B cell (primary cell): Measurements from ENCODE around the gene LBR. TPM values are rescaled to one million over a fixed set of nuclear protein-coding genes. Genes with fewer than 3 reads are reported as not detected.

Experiments
- ATAC-seq: fragments of 200-7000 bp; cut with Tn5 transposase; one replicate; pipeline ENCODE4 v1.10.0; 2021; ENCODE audit warnings: low read depth, mild to moderate bottlenecking, moderate number of reproducible peaks, moderate library complexity
- CTCF ChIA-PET: fragments of 350-600 bp; sonication (Branson Sonifier 250); formaldehyde crosslinking; loops from one replicate; lab custom pipeline; 2021; ENCODE audit warnings: antibody characterized with exemption, inconsistent platforms; lab: Charles Lee
- POLR2A ChIA-PET: fragments of 350-600 bp; sonication (Branson Sonifier 250); formaldehyde crosslinking; loops from one replicate; lab custom pipeline; 2021; ENCODE audit warnings: antibody characterized with exemption; lab: Charles Lee
- DNase-seq: peaks from one replicate; pipeline ENCODE4 v3.0.0; 2013
- H2AFZ ChIP-seq: 2 replicates; pipeline ENCODE4 v1.6.1; 2012; ENCODE audit warnings: mild to moderate bottlenecking, low read depth, low read length; ENCODE audit not compliant: insufficient read depth, poor library complexity, severe bottlenecking
- H3K27ac ChIP-seq, 2 donors: 1 replicate in 1 of 2; 2 replicates in 1 of 2; pipeline ENCODE4 v1.5.1; 2012 to 2013; ENCODE audit warnings: low read length in 2 of 2, mild to moderate bottlenecking in 2 of 2, moderate library complexity in 1 of 2
- H3K27me3 ChIP-seq, 4 experiments: fragments of 200-600 bp in 1 of 4; sonication (generic) in 1 of 4; replicated peaks in 1 of 4; 1 replicate in 2 of 4; 2 replicates in 2 of 4; pipeline versions ENCODE4 v1.6.1 to v1.7.0; 2013 to 2016; ENCODE audit warnings: low read length in 3 of 4, mild to moderate bottlenecking in 2 of 4, mixed read lengths in 1 of 4, moderate library complexity in 1 of 4; ENCODE audit not compliant: insufficient read depth in 4 of 4, control insufficient read depth in 3 of 4; ENCODE audit errors: control extremely low read depth in 1 of 4
- H3K36me3 ChIP-seq, 2 experiments: replicated peaks in 1 of 2; 1 replicate in 1 of 2; 2 replicates in 1 of 2; pipeline versions ENCODE4 v1.6.1 to v1.7.1; 2013; ENCODE audit warnings: low read length in 1 of 2; ENCODE audit not compliant: insufficient read depth in 2 of 2, control insufficient read depth in 1 of 2; ENCODE audit errors: control extremely low read depth in 1 of 2, extremely low read depth in 1 of 2
- H3K4me1 ChIP-seq, 2 donors: fragments of 200-600 bp in 1 of 2; sonication (generic) in 1 of 2; 1 replicate in 1 of 2; 2 replicates in 1 of 2; pipeline versions ENCODE4 v1.5.1 to v1.6.1; 2013 to 2017; ENCODE audit warnings: low read length in 2 of 2; ENCODE audit not compliant: control insufficient read depth in 2 of 2, insufficient read depth in 2 of 2
- H3K4me2 ChIP-seq: replicated peaks from 2 replicates; pipeline ENCODE3; 2012; ENCODE audit warnings: mild to moderate bottlenecking, low read depth, low read length; ENCODE audit not compliant: poor library complexity, severe bottlenecking
- H3K4me3 ChIP-seq, 5 experiments: fragments of 200-600 bp in 1 of 5; sonication (generic) in 1 of 5; 1 replicate in 3 of 5; 2 replicates in 2 of 5; pipeline versions ENCODE4 v1.5.1 to v1.7.0; 2011 to 2016; ENCODE audit warnings: low read length in 4 of 5, mild to moderate bottlenecking in 4 of 5, low read depth in 2 of 5, control low read depth in 1 of 5, moderate library complexity in 1 of 5; ENCODE audit not compliant: insufficient read depth in 1 of 5; ENCODE audit errors: control extremely low read depth in 1 of 5, extremely low read depth in 1 of 5
- H3K79me2 ChIP-seq: fragments of 200-600 bp; sonication (generic); one replicate; pipeline ENCODE4 v1.6.0; 2016; ENCODE audit warnings: low read length; ENCODE audit not compliant: control insufficient read depth, insufficient read depth
- H3K9ac ChIP-seq: fragments of 200-600 bp; sonication (generic); 2 replicates; pipeline ENCODE4 v1.6.1; 2017; ENCODE audit warnings: mild to moderate bottlenecking, low read length, moderate library complexity
- H3K9me3 ChIP-seq, 3 donors: one replicate each; pipeline versions ENCODE4 v1.6.1 to v1.7.1; 2013; ENCODE audit warnings: low read length in 2 of 3; ENCODE audit not compliant: control insufficient read depth in 2 of 3, insufficient read depth in 1 of 3; ENCODE audit errors: control extremely low read depth in 1 of 3
- H4K20me1 ChIP-seq: 2 replicates; pipeline ENCODE4 v1.6.0; 2012; ENCODE audit warnings: mild to moderate bottlenecking, low read length; ENCODE audit not compliant: insufficient read depth, control insufficient read depth, poor library complexity, severe bottlenecking
- H3K27ac Mint-ChIP-seq: one replicate; pipeline ENCODE4 v1.8.0; 2021; ENCODE audit warnings: mixed read lengths
- H3K27me3 Mint-ChIP-seq: one replicate; pipeline ENCODE4 v1.8.0; 2021; ENCODE audit warnings: mixed read lengths
- H3K4me1 Mint-ChIP-seq: one replicate; pipeline ENCODE4 v1.8.0; 2021; ENCODE audit warnings: mixed read lengths
- H3K4me3 Mint-ChIP-seq: one replicate; pipeline ENCODE4 v1.8.0; 2021; ENCODE audit warnings: mixed read lengths
- H3K9me3 Mint-ChIP-seq: one replicate; pipeline ENCODE4 v1.8.0; 2022; ENCODE audit warnings: mixed read lengths; ENCODE audit not compliant: insufficient read depth
- EZH2 ChIP-seq: IDR thresholded peaks from 2 replicates; pipeline ENCODE4 v1.6.1; 2012; ENCODE audit warnings: borderline replicate concordance, low read depth, mild to moderate bottlenecking, moderate library complexity, low read length; ENCODE audit not compliant: insufficient read depth, poor library complexity, severe bottlenecking
- WGBS: methylation state at CpG from one replicate; pipeline ENCODE4 v1.1.5; 2013; ENCODE audit warnings: missing lambda C conversion rate; ENCODE audit not compliant: insufficient coverage; 5-methylcytosine and 5-hydroxymethylcytosine counted together
- intact Hi-C: fragments of 100-400 bp; cut with micrococcal nuclease; formaldehyde crosslinking; loops from one replicate; pipeline ENCODE4 v1.10.0; 2022
- polyA plus RNA-seq: library from polyadenylated mRNA; depleted of rRNA; stranded (reverse); fragments of >200 nt; gene quantifications from 2 replicates; pipeline ENCODE4 v1.2.3, GENCODE V29; 2012
- total RNA-seq, 2 donors: library from RNA; stranded (reverse); fragments of 120-200 nt in 1 of 2; gene quantifications; 1 replicate in 1 of 2; 2 replicates in 1 of 2; pipeline versions ENCODE4 v1.2.3 to v1.2.4, GENCODE V29; 2013 to 2022
- TF ChIP-seq, protein P1 (sequence below): fragments of 200-600 bp; IDR thresholded peaks from one replicate; pipeline ENCODE4 v1.8.0; 2022; ENCODE audit warnings: antibody characterized with exemption, mild to moderate bottlenecking

Gene LBR
- total and polyA plus RNA-seq, 2 donors (not counting 1 experiment from before 2014, with no cell fraction given) = 19.3 to 167 TPM

DNA sequence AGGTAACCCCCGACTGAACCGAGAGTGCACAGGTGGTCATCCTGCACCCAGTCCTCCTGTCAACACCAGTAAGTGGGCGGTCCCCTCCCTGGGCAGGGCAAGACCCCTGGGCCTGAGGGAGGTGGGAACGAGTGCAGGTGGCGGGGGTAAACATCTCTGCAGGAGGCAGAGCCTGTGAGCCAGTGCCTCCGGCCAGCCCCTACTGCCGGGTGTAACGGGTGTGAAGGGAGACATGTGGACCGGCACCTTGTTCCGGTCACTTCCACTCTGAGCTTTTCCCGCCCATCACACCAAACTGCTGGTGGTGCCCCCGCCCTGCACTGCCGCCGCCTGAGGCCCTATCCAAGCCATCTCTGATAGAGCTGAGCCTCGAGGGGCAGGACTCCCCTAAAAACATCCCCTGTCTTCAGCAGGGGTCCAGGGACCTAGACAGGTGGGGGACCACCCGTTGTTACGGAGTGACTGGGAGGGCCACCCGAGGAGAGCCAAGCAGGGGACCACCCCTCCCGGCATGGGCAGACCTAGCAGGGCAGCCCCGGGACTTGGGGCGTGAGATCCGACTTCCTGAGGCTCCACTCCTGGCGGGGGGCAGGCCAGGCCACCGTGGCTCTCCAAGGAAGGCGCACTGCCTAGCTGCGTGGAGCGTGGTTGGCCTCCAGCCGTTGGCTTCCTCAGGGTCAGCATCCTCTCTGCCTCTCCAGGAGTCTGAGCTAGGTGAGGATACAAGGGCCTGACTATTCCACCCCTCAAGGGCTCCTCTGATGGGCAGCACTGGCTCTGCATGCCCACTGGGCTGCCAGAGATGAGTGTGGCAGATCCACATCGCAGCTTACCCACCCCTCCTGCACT lies 43.8 kb upstream of the LBR start:
- intact Hi-C loops = no loop called here
- Mint-ChIP-seq H3K4me3 (no peak overlapping the region), H3K4me1 (peaks cover 33% of the 10 kb centered on the region), H3K27me3 (no peaks in the 10 kb centered on the region), H3K27ac (no peak overlapping the region), H3K9me3 (no peaks in the 10 kb centered on the region)
- Histone ChIP-seq H3K4me3 (no peak overlapping the region), H3K4me2 (no peak overlapping the region), H3K9ac (no peak overlapping the region), H3K9me3 (no peaks in the 10 kb centered on the region), H3K4me1 (peaks cover 15 to 32% of the 10 kb centered on the region in 2 donors), H3K36me3 (no peaks in the 10 kb centered on the region), H4K20me1 (no peaks in the 10 kb centered on the region), H3K27ac (no peak overlapping the region), H3K27me3 (no peaks in the 10 kb centered on the region), H2AFZ (no peak overlapping the region), H3K79me2 (no peaks in the 10 kb centered on the region)
- no peak for DNase-seq
- TF ChIP-seq, protein P1, sequence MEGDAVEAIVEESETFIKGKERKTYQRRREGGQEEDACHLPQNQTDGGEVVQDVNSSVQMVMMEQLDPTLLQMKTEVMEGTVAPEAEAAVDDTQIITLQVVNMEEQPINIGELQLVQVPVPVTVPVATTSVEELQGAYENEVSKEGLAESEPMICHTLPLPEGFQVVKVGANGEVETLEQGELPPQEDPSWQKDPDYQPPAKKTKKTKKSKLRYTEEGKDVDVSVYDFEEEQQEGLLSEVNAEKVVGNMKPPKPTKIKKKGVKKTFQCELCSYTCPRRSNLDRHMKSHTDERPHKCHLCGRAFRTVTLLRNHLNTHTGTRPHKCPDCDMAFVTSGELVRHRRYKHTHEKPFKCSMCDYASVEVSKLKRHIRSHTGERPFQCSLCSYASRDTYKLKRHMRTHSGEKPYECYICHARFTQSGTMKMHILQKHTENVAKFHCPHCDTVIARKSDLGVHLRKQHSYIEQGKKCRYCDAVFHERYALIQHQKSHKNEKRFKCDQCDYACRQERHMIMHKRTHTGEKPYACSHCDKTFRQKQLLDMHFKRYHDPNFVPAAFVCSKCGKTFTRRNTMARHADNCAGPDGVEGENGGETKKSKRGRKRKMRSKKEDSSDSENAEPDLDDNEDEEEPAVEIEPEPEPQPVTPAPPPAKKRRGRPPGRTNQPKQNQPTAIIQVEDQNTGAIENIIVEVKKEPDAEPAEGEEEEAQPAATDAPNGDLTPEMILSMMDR = no peak
- no peak for TF ChIP-seq EZH2
- WGBS = 86% methylated on average over 24 of the region's 29 CpGs
- CTCF ChIA-PET = interaction anchor here (0.6 to 3.1 kb wide), 6 partner anchors 12 to 516 kb away, joined by 3 to 32 read pairs (median 6); partner anchors contain the start of gene SRP9
- POLR2A ChIA-PET = interaction anchor here (0.8 kb wide), 1 partner anchor 9 kb away, joined by 3 read pairs; no protein-coding TSS in a partner anchor
- ATAC-seq = no peak

DNA sequence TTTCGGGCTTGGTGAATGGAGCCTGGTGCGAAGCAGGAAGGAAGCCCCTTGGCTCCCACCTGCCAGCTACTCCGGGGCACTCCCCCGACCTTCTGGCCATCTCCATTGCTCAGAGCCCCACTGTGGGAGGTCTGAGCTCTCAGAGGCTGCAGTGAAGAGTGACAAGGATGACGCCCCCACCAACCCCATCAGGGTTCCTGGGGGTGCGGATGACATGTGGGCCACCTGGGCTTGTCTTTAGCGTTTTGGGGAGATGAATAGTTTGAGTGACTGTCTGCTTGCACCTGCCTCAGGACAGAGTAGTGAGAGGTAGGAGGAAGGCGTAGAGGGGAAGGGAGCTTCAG lies 43.2 kb upstream of the LBR start:
- H3K27ac Mint-ChIP-seq = no peak overlapping the region
- Histone ChIP-seq H3K4me3 (no peak overlapping the region), H3K27me3 (no peaks in the 10 kb centered on the region), H3K9ac (no peak overlapping the region), H3K4me2 (no peak overlapping the region), H2AFZ (no peak overlapping the region), H3K79me2 (no peaks in the 10 kb centered on the region), H3K36me3 (no peaks in the 10 kb centered on the region), H4K20me1 (no peaks in the 10 kb centered on the region), H3K9me3 (no peaks in the 10 kb centered on the region), H3K27ac (no peak overlapping the region), H3K4me1 (peaks cover 18 to 37% of the 10 kb centered on the region in 2 donors)
- 83% methylated on average over 8 of the region's 8 CpGs for WGBS
- no peak overlapping the region for H3K4me3 Mint-ChIP-seq
- no peaks in the 10 kb centered on the region for H3K27me3 Mint-ChIP-seq
- ChIA-PET CTCF (interaction anchor here (0.8 to 2.5 kb wide), 4 partner anchors 10 to 306 kb away, joined by 3 to 7 read pairs (median 5); partner anchors contain the start of gene SRP9), POLR2A (interaction anchor here (0.8 kb wide), 1 partner anchor 10 kb away, joined by 3 read pairs; no protein-coding TSS in a partner anchor)
- intact Hi-C loops = no loop called here
- DNase-seq (no peak), ATAC-seq (no peak)
- peaks cover 31% of the 10 kb centered on the region for H3K4me1 Mint-ChIP-seq
- no peaks in the 10 kb centered on the region for H3K9me3 Mint-ChIP-seq
- no peak for TF ChIP-seq EZH2
- TF ChIP-seq, protein P1 = no peak
